HG03439 (cell line): Measurements from ENCODE around the gene SUV39H1.

Experiments
- ATAC-seq: cut with Tn5 transposase; IDR thresholded peaks from one replicate; pipeline ENCODE4 v1.9.1; 2021; ENCODE audit warnings: mild to moderate bottlenecking, moderate library complexity; ENCODE audit not compliant: unreplicated experiment

The SUV39H1 gene

GRCh38 chrX:48754238-48754637 is 57.7 kb downstream of the SUV39H1 start:
- ATAC-seq = no peak
